ENCODE results near the gene CTNNBIP1.

DNA sequence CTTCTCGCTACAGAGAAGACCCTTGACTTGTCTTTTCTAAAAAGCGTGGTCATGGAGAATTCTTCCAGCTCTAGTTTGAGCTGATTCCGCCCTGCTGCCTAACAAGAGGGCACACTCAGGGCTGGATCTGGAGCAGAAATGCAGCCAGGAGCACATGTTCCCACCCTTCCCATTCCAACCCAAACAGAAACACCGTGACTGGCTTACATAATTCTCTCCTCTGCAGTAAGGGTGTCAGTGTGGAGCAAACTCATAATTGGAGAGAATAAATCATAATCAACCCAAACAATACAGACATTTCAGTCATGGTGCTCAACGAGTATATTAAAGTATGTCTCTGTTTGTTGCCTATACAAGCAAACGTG, 34.5 kb downstream of the CTNNBIP1 start:
- TF ChIP-seq, protein P1, sequence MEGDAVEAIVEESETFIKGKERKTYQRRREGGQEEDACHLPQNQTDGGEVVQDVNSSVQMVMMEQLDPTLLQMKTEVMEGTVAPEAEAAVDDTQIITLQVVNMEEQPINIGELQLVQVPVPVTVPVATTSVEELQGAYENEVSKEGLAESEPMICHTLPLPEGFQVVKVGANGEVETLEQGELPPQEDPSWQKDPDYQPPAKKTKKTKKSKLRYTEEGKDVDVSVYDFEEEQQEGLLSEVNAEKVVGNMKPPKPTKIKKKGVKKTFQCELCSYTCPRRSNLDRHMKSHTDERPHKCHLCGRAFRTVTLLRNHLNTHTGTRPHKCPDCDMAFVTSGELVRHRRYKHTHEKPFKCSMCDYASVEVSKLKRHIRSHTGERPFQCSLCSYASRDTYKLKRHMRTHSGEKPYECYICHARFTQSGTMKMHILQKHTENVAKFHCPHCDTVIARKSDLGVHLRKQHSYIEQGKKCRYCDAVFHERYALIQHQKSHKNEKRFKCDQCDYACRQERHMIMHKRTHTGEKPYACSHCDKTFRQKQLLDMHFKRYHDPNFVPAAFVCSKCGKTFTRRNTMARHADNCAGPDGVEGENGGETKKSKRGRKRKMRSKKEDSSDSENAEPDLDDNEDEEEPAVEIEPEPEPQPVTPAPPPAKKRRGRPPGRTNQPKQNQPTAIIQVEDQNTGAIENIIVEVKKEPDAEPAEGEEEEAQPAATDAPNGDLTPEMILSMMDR (conservative IDR thresholded peaks at IDR 0.05; ENCODE audit: low read depth, low read length), result no peak
- TF ChIP-seq EZH2 (IDR thresholded peaks at IDR 0.05; ENCODE audit: borderline replicate concordance, low read depth, low read length, poor library complexity, severe bottlenecking), result no peak

Measured in A673 (cell line).